OCI-LY1 (cell line): ENCODE results near the gene SYNDIG1.

Experiments
- CTCF ChIP-seq: fragments of 200-600 bp; sonication (generic), shearing (Covaris generic); IDR thresholded peaks from 2 replicates; pipeline ENCODE4 v1.5.1; 2017; ENCODE audit warnings: mild to moderate bottlenecking, antibody characterized with exemption, low read length, moderate library complexity, mixed read lengths
- EZH2 ChIP-seq: fragments of 200-600 bp; sonication (generic), shearing (Covaris generic); IDR thresholded peaks from 2 replicates; pipeline ENCODE4 v1.8.0; 2017; ENCODE audit warnings: borderline replicate concordance, mixed run types, mild to moderate bottlenecking, antibody characterized with exemption, low read length, moderate library complexity, mixed read lengths

GRCh38 chr20:24615353-24615752 lies 145.9 kb downstream of the SYNDIG1 start:
- TF ChIP-seq EZH2 (no peak), CTCF (no peak)
